Activated CD8-positive, alpha-beta memory T cell treated with anti-CD3 and anti-CD28 coated beads, Interleukin-2, amount 50 U/mL, for 1 hour (primary cell): ENCODE measurements around the gene SMC1B.
"Not testable (repeated sequence)": the region's sequence is repeated elsewhere in the genome, so short reads cannot be mapped to it uniquely, and the experiment has no call there.

Experiments
- DNase-seq: peaks from one replicate; pipeline ENCODE4 v3.0.0-alpha.2; 2020; ENCODE audit errors: extremely low read depth

SMC1B gene

DNA sequence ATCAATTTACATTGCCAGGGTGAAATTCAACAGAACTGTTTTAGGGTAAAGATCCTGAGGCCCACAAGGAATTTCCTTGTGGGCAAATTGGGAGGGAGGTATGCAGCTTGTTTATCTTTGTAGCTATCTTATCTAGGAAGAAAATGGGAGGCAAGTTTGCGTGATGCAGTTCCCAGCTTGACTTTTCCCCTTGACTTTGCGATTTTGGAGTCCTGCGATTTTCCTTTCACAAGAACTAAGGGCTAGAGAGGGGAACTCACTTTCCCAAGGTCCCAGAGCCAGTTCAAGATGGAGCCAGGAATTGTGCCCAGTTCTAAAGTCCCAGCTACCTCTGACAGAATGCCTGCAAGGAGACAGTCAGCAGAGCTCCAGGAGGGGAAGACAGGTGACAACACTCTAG is 30.8 kb upstream of the SMC1B start:
- DNase-seq = no peak

- DNase-seq = no peak
Measured at GRCh38 chr22:45442116-45442515, 28.7 kb upstream of the SMC1B start.

DNA sequence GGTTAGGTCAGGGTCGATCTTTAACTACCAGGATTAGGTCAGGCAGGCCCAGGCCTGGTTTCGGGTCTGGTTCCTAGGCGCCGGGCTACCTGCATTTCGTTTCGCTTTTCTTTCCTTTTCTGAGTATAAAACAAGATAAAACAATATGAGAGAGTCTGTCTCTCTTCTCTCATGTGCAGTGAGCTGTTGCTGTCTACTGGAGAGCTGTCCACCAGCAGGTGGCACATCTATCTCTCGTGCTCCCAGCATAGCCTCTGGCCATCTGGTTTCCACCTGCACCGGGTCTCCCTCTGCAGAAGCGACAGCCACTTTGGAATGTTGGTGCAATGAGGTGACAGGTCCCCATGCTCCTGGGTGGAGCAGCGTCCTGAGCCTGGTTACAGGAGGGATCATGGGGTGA is 27.7 kb upstream of the SMC1B start:
- no peak for DNase-seq

- DNase-seq = not testable (repeated sequence)
Measured at GRCh38 chr22:45440688-45441087, 27.3 kb upstream of the SMC1B start.

DNA sequence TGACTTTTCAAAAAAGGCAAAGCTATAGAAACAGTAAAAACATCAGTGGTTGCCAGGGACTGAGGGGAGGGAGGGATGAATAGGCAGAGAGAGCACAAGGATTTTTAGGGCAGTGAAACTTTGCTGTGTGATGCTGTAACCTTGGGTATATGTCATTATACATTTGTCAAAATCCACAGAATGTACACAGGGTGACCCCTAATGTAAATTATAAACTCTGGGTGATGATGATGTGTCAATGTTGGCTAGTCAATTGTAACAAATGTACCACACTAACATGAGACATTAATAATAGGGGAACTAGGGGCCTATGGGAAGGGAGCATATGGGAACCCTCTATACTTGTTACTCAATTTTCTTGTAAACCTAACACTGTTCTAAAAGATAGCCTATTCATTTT is 24.9 kb upstream of the SMC1B start:
- no peak for DNase-seq

- DNase-seq = not testable (repeated sequence)
Measured at GRCh38 chr22:45436871-45437517, 23.6 kb upstream of the SMC1B start.

- peak; percentile 48 for DNase-seq
Measured at GRCh38 chr22:45435544-45436139, 22.2 kb upstream of the SMC1B start.

DNA sequence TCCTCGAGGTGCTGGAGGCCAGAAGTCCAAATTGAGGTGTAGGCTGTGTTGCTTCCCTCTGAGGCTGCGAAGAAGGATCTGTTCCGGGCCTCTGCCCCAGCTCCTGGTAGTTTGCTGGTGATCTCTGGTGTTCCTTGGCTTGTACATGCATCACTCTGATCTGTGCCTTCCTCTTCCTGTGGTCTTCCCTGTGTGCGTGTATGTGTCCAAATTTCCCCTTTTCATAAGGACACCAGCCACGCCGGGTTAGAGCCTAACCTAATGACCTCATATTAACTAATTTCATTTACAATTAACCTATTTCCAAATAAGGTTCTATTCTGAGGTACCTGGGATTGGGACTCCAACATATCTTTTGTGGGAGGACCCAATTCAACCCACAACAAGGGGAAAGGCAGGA is 21.6 kb upstream of the SMC1B start:
- no peak for DNase-seq

DNA sequence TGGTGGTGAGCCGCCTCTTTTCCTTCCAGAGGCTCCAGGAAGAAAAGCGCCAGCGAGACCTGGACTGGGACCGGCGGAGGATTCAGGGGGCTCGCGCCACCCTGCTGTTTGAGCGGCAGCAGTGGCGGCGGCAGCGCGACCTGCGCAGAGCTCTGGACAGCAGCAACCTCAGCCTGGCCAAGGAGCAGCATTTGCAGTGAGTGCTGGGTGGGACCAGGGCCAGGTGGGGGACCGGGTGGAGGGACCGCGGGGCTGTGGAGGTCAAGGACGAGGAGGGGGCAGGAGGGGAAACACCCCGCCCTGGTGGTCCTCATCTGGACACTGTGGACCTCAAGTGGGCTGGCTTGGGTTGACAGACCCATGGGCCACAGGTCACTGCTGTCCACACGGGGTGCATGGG is 17.5 kb upstream of the SMC1B start:
- no peak for DNase-seq

- DNase-seq = no peak
Measured at GRCh38 chr22:45429981-45430775, 16.8 kb upstream of the SMC1B start.

DNA sequence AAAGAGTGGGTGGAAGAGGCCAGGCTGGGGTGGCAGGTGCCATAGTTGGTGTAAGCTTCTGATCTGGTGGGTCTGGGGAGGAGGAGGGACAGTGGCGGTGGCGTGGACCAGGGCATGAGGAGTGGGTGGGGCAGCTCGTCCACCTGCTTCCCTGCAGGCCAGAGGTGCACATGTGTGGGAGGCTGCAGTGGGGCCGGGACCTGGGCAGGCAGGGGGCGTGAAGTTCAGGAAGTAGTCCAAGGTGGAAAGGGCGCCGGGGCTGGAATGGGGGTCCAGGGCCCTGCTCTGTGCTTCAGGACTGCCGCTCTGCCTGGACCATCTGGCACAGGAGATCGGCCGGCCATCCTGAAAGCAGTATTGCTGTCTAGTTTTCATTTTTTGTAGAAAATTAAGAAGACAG is 16.0 kb upstream of the SMC1B start:
- DNase-seq = no peak

DNA sequence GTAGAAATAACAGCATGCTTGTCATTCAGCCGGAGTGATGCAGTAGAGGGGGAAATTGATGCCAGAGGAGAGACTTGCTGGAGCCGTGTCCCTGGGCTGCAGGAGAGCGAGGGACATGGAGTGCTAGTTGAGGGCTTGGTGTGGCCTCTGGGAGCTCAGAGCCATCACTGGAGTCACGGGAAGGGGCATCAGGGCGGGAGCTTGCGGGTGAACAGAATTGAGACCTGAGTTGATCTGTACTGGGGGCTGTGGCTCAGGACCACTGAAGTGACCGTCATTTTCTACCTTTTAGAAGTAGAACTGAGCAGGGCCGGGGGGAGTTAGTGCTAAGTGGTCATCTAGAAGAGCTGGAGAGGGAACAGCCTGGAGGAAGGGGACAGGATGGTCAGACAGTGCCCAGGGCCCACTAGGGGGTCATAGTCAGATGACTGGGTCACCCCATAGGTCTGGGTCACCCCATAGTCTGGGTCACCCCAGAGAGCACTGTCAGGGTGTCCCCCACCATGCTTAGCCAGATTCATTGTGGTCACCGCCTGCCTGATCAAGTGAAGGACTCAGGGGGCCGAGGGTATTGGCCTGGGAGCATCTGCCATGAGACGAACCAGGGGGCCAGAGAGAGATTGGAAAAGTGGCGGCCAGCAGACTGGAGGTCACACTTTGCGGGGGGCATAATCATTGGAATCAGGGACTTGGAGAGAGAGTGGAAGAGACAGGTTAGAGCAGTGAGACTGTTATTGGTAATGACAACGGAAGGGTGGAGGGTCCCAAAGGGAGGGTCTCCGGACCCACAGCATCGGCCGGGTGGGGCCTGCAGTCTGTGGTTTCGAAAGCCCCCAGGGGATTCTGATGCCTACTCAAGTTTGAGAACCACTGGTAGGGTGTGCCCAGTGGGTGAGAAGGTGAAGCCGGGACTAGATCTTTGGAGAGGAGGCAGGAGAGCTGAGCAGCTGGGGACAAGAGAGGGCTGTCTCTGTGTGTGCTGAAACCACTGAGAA is 15.3 kb upstream of the SMC1B start:
- DNase-seq = no peak

GRCh38 chr22:45427114-45427513 is 13.7 kb upstream of the SMC1B start:
- no peak for DNase-seq

DNA sequence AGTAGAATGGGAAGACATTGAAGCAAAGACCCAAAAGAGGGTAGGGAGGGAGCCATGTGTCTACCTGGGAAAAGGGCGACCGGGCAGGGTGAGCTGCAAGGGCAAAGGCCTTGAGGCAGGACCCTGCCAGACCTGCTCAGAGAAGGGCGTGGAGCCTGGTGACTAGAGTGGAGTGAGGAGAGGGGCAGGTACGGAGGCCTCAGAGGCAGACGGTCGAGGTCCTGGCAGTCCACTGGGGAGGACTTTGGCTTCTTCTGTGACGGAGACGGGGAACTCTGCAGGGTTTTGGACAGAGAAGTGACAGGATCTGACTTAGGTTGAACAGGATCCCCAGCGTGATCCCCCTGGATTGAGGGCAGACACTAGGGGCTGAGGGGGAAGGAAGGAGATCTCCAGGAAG is 13.0 kb upstream of the SMC1B start:
- no peak for DNase-seq

- no peak for DNase-seq
Measured at GRCh38 chr22:45425531-45426265, 12.3 kb upstream of the SMC1B start.

GRCh38 chr22:45425101-45425500 is 11.7 kb upstream of the SMC1B start:
- DNase-seq = no peak

DNA sequence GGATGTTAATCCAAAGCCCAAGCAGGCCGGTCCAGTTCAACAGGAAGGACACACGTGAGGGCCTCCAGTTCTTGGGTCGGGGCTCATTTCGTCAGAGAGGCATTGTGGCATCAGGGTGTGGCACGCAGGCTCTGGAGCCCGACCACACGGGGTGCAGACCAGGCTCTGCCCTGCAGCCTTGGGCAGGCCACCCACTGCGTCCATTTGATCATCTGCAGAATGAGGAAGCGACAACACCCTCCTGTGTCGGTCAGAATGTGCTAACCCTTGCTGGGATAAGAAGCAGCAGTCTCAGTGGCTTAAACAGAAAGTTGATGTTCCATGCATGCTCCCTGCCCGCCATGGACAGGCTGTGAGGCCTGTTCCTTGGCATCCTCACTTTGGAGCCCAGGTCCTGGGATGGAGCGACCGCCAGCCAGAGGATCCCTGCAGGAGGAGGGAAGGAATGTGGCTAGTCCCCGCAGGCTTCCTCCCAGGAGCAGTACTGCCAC is 10.9 kb upstream of the SMC1B start:
- DNase-seq = no peak

DNA sequence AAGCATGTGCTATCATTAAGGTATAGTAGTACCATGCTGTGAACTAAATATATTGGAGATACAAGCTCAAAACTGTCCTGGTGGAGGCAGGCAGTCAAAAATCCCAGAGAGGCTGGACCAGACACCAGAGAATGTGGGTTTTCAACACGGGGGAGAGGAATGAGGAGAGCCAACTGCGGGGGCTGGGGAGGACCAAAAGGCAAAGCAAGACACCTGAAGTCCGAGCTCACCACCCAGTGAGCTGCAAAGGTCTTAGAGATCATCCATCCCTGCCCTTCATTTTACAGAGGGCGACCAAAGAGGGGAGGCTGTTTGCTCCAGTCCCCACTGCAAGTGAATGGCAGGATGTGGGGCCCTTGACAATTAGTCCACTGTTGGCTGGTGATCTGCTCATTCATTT is 10.1 kb upstream of the SMC1B start:
- DNase-seq = no peak

DNA sequence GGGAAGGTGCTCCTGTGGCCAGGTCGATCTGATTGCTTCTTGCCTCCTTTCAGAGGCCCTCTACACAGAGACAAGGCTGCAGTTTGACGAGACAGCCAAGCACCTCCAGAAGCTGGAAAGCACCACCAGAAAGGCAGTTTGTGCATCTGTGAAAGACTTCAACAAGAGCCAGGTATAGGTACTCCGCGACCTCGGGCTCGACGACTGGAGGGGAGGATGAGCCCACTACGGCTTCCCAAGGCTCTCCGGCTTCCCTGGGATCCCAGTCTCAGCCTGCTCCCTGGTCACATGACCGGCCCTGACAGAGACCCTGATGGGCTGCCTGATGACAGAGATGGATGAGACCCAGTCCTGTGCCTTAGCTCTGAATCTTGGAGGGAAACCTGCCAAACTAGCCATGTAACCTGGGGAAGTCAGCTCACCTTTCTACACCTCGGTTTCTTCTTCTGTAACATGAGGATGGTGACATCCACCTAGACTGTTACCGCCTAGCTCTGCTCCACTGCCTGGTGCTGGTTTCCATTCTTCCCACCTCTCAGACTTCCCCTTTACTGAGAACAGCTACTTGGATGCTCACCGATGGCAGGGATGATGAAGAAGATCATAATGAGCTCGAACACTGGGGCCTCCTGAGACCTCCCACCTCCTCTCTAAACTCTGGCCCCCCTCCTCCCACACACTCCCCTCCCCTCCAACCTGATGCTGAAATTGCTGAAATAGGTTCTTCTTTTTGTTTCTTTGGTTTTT is 9.0 kb upstream of the SMC1B start:
- DNase-seq = no peak

DNA sequence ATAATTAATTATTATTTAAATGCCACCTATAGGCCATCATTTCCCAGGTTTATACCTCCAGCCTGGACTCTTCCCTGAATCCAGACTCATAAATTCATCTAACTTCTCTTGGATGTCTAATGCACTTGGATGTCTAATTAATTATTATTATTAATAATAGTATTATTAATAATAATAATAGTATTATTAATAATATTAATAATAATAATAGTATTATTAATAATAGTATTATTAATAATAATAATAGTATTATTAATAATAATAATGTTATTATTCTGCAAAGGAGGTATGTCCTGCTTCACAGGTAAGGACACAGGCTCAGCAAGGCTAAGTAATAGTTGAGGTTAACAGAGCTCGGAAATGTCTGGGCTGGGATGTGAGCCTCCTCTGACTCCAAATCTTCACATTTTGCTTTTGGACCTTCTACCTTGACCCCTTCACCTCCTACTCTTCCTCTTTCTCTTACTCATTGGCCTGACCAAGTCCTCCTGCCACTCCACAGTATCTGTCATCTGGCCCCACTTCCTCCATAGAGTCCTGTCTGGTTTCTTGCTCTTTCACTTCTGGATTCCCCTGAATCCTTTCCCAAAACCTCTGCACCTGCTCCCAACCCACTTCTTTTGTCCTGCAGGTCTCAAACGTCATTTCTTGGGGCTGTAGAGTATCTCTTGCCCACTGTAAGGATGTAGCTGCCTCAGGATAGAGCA is 8.1 kb upstream of the SMC1B start:
- DNase-seq = no peak
